Naive thymus-derived CD4-positive, alpha-beta T cell (primary cell): Measurements from ENCODE around the gene CNKSR2. TPM values are rescaled to one million over a fixed set of nuclear protein-coding genes. Genes with fewer than 3 reads are reported as not detected.

Experiments
- ATAC-seq: fragments of 150-1000 bp; cut with Tn5 transposase; 2 replicates; pipeline ENCODE4 v1.10.0; 2021; ENCODE audit warnings: mild to moderate bottlenecking, moderate library complexity
- CTCF ChIA-PET: fragments of 350-600 bp; sonication (Branson Sonifier 250); formaldehyde crosslinking; loops from one replicate; lab custom pipeline; 2021; ENCODE audit warnings: antibody characterized with exemption; lab: Charles Lee
- POLR2A ChIA-PET: fragments of 350-600 bp; sonication (Branson Sonifier 250); formaldehyde crosslinking; loops from one replicate; lab custom pipeline; 2021; ENCODE audit warnings: antibody characterized with exemption, inconsistent platforms; lab: Charles Lee
- DNase-seq, 9 donors: peaks; one replicate each; pipeline versions ENCODE4 v3.0.0 to v3.0.0-alpha.2; 2020 to 2022; ENCODE audit warnings: mixed read lengths in 1 of 9
- H3K27ac ChIP-seq: one replicate; pipeline ENCODE4 v1.7.0; 2013; ENCODE audit warnings: mild to moderate bottlenecking, low read depth, low read length, moderate library complexity
- H3K27me3 ChIP-seq, 2 donors: one replicate each; pipeline ENCODE4 v1.7.0; 2013; ENCODE audit warnings: low read length in 2 of 2, mild to moderate bottlenecking in 2 of 2, moderate library complexity in 2 of 2; ENCODE audit not compliant: control insufficient read depth in 2 of 2, insufficient read depth in 2 of 2
- H3K36me3 ChIP-seq, 3 experiments: 1 replicate in 2 of 3; 2 replicates in 1 of 3; pipeline ENCODE4 v1.7.0; 2013; ENCODE audit warnings: low read length in 3 of 3, mild to moderate bottlenecking in 3 of 3, moderate library complexity in 1 of 3; ENCODE audit not compliant: insufficient read depth in 3 of 3, control insufficient read depth in 2 of 3
- H3K4me1 ChIP-seq, 2 donors: one replicate each; pipeline ENCODE4 v1.7.0; 2013; ENCODE audit warnings: low read length in 2 of 2, mild to moderate bottlenecking in 2 of 2, moderate library complexity in 1 of 2; ENCODE audit not compliant: control insufficient read depth in 2 of 2, insufficient read depth in 2 of 2
- H3K4me3 ChIP-seq: 2 replicates; pipeline ENCODE4 v1.7.0; 2013; ENCODE audit warnings: mild to moderate bottlenecking, low read length
- H3K9me3 ChIP-seq, 3 experiments: 1 replicate in 2 of 3; 2 replicates in 1 of 3; pipeline ENCODE4 v1.7.0; 2013; ENCODE audit warnings: low read length in 3 of 3; ENCODE audit not compliant: control insufficient read depth in 2 of 3
- H3K27ac Mint-ChIP-seq, 9 donors: one replicate each; pipeline ENCODE4 v1.8.0; 2020 to 2022; ENCODE audit warnings: mixed read lengths in 9 of 9, mild to moderate bottlenecking in 8 of 9, moderate library complexity in 5 of 9, inconsistent platforms in 2 of 9
- H3K27me3 Mint-ChIP-seq, 5 donors: one replicate each; pipeline ENCODE4 v1.8.0; 2021 to 2022; ENCODE audit warnings: mixed read lengths in 5 of 5, mild to moderate bottlenecking in 1 of 5
- H3K36me3 Mint-ChIP-seq, 5 donors: one replicate each; pipeline ENCODE4 v1.8.0; 2020 to 2022; ENCODE audit warnings: mixed read lengths in 5 of 5, mild to moderate bottlenecking in 3 of 5, inconsistent platforms in 1 of 5
- H3K4me1 Mint-ChIP-seq, 7 donors: one replicate each; pipeline ENCODE4 v1.8.0; 2020 to 2022; ENCODE audit warnings: mixed read lengths in 7 of 7, mild to moderate bottlenecking in 3 of 7, inconsistent platforms in 1 of 7
- H3K4me3 Mint-ChIP-seq, 10 donors: one replicate each; pipeline ENCODE4 v1.8.0; 2020 to 2022; ENCODE audit warnings: mild to moderate bottlenecking in 10 of 10, mixed read lengths in 10 of 10, moderate library complexity in 6 of 10, inconsistent platforms in 2 of 10
- H3K9me3 Mint-ChIP-seq, 11 donors: one replicate each; pipeline ENCODE4 v1.8.0; 2020 to 2022; ENCODE audit warnings: mixed read lengths in 11 of 11, mild to moderate bottlenecking in 4 of 11, inconsistent platforms in 1 of 11, moderate library complexity in 1 of 11
- intact Hi-C, 2 donors: fragments of 100-400 bp; cut with micrococcal nuclease; formaldehyde crosslinking; loops; one replicate each; pipeline ENCODE4 v1.15.1; 2023
- polyA plus RNA-seq, 2 donors: library from polyadenylated mRNA; unstranded; fragments of 300-500 nt; fragmentation: Illumina TruSeq; gene quantifications; one replicate each; pipeline ENCODE4 v1.2.3, GENCODE V29; 2021
- total RNA-seq, 6 experiments: library from RNA in 5 of 6; stranded (reverse) in 5 of 6; gene quantifications; 1 replicate in 5 of 6; 2 replicates in 1 of 6; pipeline ENCODE4 v1.2.3 and lab custom pipeline; 2021 to 2026

The CNKSR2 gene
- total and polyA plus RNA-seq, 7 experiments from 2014 or later, result 6.3 to 25.3 (median 14.3) TPM

DNA sequence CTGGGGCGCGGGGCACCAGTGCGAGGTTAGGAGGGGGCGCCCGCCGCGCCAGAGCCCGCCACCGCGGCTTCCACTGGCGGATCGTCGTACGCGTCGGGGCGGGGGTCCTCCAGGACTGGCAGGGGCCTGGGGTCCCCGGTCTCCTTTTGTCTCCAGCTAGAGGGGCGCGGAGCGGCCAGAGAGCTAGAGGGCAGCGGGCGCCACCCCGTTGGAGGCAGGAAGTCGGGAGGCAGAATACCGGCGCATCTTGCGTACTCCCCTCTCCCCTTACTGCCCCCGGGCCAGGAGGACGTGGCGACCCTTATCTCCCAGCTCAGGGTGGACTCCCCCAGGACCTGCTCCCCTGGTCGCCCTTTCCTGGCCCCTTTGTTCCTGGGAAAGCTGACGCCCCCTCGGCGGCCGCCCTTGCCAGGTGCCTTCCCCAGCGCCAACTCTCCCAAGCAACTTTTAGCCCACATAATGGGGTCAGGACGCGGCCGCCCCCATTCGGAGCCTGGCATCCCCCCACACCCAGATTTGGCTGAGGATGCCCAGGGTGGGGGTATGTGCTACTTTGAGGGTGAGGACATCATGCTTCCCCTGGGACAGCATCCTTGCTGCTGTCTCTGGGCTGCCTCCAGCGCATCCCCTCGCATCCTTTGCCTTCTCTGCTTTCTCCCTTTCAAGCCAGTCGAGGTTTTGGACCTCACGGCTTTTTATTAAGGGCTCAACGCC, 933 bp downstream of the CNKSR2 start:
- ATAC-seq, result peak; percentile 3
- Histone ChIP-seq H3K4me3 (peak overlapping the region; percentile 62), H3K9me3 (no peaks in the 10 kb centered on the region), H3K36me3 (peaks cover 0 to 11% (median 0%) of the 10 kb centered on the region in 3 experiments), H3K27ac (peak overlapping the region; percentile 70), H3K27me3 (no peaks in the 10 kb centered on the region), H3K4me1 (peaks cover 0 to 12% of the 10 kb centered on the region in 2 donors)
- intact Hi-C loops, result loop anchor here (1.0 to 10.0 kb wide), 14 partner anchors 7 to 1233 kb away; partner anchors contain the start of genes EIF1AX (in 1 of the 2), KLHL34 (in 1 of the 2) and RPS6KA3 (in 1 of the 2)
- Mint-ChIP-seq H3K4me3 (peak overlapping the region; percentile 84 to 95 (median 92)), H3K9me3 (no peaks in the 10 kb centered on the region), H3K4me1 (peaks cover 10 to 46% (median 40%) of the 10 kb centered on the region in 7 donors), H3K27me3 (peaks cover 0 to 14% (median 0%) of the 10 kb centered on the region in 5 donors), H3K36me3 (no peaks in the 10 kb centered on the region), H3K27ac (peak overlapping the region; percentile 55 to 90 (median 80))
- DNase-seq, result peak in 6 of 9 donors; percentile 3 to 17 (median 8)
- CTCF ChIA-PET, result interaction anchor here (0.6 kb wide), 1 partner anchor 1943 kb away, joined by 3 read pairs; no protein-coding TSS in a partner anchor
- POLR2A ChIA-PET, result interaction anchor here (0.9 to 1.7 kb wide), 2 partner anchors 8 to 64 kb away, joined by 3 to 7 read pairs; no protein-coding TSS in a partner anchor

DNA sequence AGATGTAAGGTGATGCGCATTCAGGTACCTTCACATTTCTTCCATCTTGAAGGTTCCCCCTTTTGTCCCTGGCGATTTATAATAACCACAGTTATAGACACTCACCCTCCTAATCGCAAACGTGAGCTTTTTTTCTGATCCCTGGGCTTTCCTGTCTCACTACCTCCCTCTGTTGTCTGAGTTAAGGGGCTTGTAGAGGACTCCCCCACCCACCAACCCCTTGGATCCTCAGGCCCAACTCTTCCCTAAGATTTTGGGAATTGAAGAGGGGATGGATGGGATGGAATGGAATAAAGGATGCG, 1.4 kb downstream of the CNKSR2 start:
- peaks cover 0 to 14% (median 0%) of the 10 kb centered on the region in 5 donors for H3K27me3 Mint-ChIP-seq
- peaks cover 0 to 11% (median 0%) of the 10 kb centered on the region in 3 experiments for H3K36me3 ChIP-seq
- peaks cover 10 to 48% (median 41%) of the 10 kb centered on the region in 7 donors for H3K4me1 Mint-ChIP-seq
- peak overlapping the region in 7 of 9 donors; percentile 39 to 86 (median 73) for H3K27ac Mint-ChIP-seq
- no peaks in the 10 kb centered on the region for H3K9me3 ChIP-seq
- H3K9me3 Mint-ChIP-seq, result no peaks in the 10 kb centered on the region
- ChIA-PET CTCF (interaction anchor here (0.6 kb wide), 1 partner anchor 1942 kb away, joined by 3 read pairs; no protein-coding TSS in a partner anchor), POLR2A (interaction anchor here (1.7 kb wide), 1 partner anchor 63 kb away, joined by 7 read pairs; no protein-coding TSS in a partner anchor)
- H3K36me3 Mint-ChIP-seq, result no peaks in the 10 kb centered on the region
- DNase-seq (peak in 4 of 9 donors; percentile 4 to 18 (median 12)), ATAC-seq (no peak)
- H3K4me3 Mint-ChIP-seq, result peak overlapping the region; percentile 84 to 95 (median 92)
- H3K4me3 ChIP-seq, result peak overlapping the region; percentile 62
- no peak overlapping the region for H3K27ac ChIP-seq
- intact Hi-C loops, result loop anchor here (2.0 to 10.0 kb wide), 10 partner anchors 63 to 1233 kb away; partner anchors contain the start of genes EIF1AX (in 1 of the 2) and RPS6KA3 (in 1 of the 2)
- H3K4me1 ChIP-seq, result peaks cover 0 to 12% of the 10 kb centered on the region in 2 donors
- no peaks in the 10 kb centered on the region for H3K27me3 ChIP-seq

DNA sequence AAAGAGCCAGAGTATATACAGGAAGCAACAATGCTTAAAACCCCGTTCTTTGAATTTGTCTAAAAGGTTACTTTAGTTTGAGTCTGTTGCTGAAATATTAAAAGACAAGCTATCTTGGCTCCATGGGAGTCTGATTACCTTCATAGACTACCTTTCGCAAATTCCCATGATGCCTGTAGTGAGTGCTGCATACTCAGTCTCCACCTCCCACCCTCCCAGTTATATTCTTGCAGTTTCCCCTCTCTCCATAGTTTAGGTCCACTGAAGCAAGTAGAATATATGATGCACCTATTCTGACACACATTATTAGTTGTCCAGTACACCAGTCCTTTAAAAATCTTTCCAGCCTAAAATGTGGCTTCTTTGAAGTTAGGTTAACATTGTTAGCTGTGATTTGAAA, 2.4 kb downstream of the CNKSR2 start:
- intact Hi-C loops, result loop anchor here (5.0 to 10.0 kb wide), 7 partner anchors 106 to 1234 kb away; partner anchors contain the start of genes EIF1AX (in 1 of the 2) and RPS6KA3 (in 1 of the 2)
- H3K9me3 ChIP-seq, result no peaks in the 10 kb centered on the region
- H3K27me3 Mint-ChIP-seq, result peaks cover 0 to 11% (median 0%) of the 10 kb centered on the region in 5 donors
- H3K27ac ChIP-seq, result no peak overlapping the region
- peaks cover 0 to 12% of the 10 kb centered on the region in 2 donors for H3K4me1 ChIP-seq
- peaks cover 0 to 3% (median 0%) of the 10 kb centered on the region in 5 donors for H3K36me3 Mint-ChIP-seq
- H3K4me3 Mint-ChIP-seq, result peak overlapping the region; percentile 84 to 95 (median 92)
- POLR2A ChIA-PET, result interaction anchor here (0.6 kb wide), 1 partner anchor 99 kb away, joined by 3 read pairs; no protein-coding TSS in a partner anchor
- peak overlapping the region in 3 of 9 donors; percentile 38 to 71 (median 68) for H3K27ac Mint-ChIP-seq
- DNase-seq, result no peak
- H3K36me3 ChIP-seq, result peaks cover 0 to 11% (median 0%) of the 10 kb centered on the region in 3 experiments
- H3K4me1 Mint-ChIP-seq, result peaks cover 12 to 57% (median 48%) of the 10 kb centered on the region in 7 donors
- ATAC-seq, result no peak
- H3K27me3 ChIP-seq, result no peaks in the 10 kb centered on the region
- H3K9me3 Mint-ChIP-seq, result no peaks in the 10 kb centered on the region
- no peak overlapping the region for H3K4me3 ChIP-seq
- CTCF ChIA-PET, result interaction anchor here (2.3 kb wide), 1 partner anchor 103 kb away, joined by 6 read pairs; no protein-coding TSS in a partner anchor

GRCh38 chrX:21379991-21380390, 5.8 kb downstream of the CNKSR2 start:
- Mint-ChIP-seq H3K4me1 (peaks cover 12 to 75% (median 60%) of the 10 kb centered on the region in 7 donors), H3K36me3 (peaks cover 0 to 4% (median 0%) of the 10 kb centered on the region in 5 donors), H3K4me3 (peak overlapping the region in 3 of 10 donors; percentile 11 to 32 (median 15)), H3K9me3 (no peaks in the 10 kb centered on the region), H3K27me3 (peaks cover 0 to 4% (median 0%) of the 10 kb centered on the region in 5 donors), H3K27ac (peak overlapping the region in 3 of 9 donors; percentile 3 to 85 (median 41))
- Histone ChIP-seq H3K4me3 (no peak overlapping the region), H3K27me3 (no peaks in the 10 kb centered on the region), H3K9me3 (no peaks in the 10 kb centered on the region), H3K4me1 (peaks cover 0 to 5% of the 10 kb centered on the region in 2 donors), H3K36me3 (peaks cover 0 to under 1% (median 0%) of the 10 kb centered on the region in 3 experiments), H3K27ac (no peak overlapping the region)
- DNase-seq (no peak), ATAC-seq (no peak)
- intact Hi-C loops, result loop anchor here (5.0 to 10.0 kb wide), 7 partner anchors 102 to 1238 kb away; partner anchors contain the start of genes EIF1AX (in 1 of the 2) and RPS6KA3 (in 1 of the 2)
- POLR2A ChIA-PET, result no interaction called here
- CTCF ChIA-PET, result no interaction called here

- H3K4me1 Mint-ChIP-seq, result peaks cover 8 to 60% (median 41%) of the 10 kb centered on the region in 7 donors
- H3K27me3 ChIP-seq, result no peaks in the 10 kb centered on the region
- peak overlapping the region in 3 of 10 donors; percentile 11 to 37 (median 19) for H3K4me3 Mint-ChIP-seq
- intact Hi-C loops, result loop anchor here in 1 of 2 donors (1.0 kb wide), 1 partner anchor 8 kb away; the partner anchor contains the start of gene CNKSR2
- peaks cover 0 to 5% of the 10 kb centered on the region in 2 donors for H3K4me1 ChIP-seq
- no peaks in the 10 kb centered on the region for H3K9me3 ChIP-seq
- H3K36me3 ChIP-seq, result no peaks in the 10 kb centered on the region
- no peak overlapping the region for H3K27ac ChIP-seq
- peaks cover 0 to 4% (median 0%) of the 10 kb centered on the region in 5 donors for H3K36me3 Mint-ChIP-seq
- ChIA-PET POLR2A (no interaction called here), CTCF (no interaction called here)
- H3K27me3 Mint-ChIP-seq, result no peaks in the 10 kb centered on the region
- no peak overlapping the region for H3K4me3 ChIP-seq
- peak in 4 of 9 donors; percentile 1 to 10 (median 8) for DNase-seq
- H3K9me3 Mint-ChIP-seq, result no peaks in the 10 kb centered on the region
- ATAC-seq, result no peak
- H3K27ac Mint-ChIP-seq, result no peak overlapping the region
Observed at GRCh38 chrX:21382715-21383114, 8.5 kb downstream of the CNKSR2 start.

DNA sequence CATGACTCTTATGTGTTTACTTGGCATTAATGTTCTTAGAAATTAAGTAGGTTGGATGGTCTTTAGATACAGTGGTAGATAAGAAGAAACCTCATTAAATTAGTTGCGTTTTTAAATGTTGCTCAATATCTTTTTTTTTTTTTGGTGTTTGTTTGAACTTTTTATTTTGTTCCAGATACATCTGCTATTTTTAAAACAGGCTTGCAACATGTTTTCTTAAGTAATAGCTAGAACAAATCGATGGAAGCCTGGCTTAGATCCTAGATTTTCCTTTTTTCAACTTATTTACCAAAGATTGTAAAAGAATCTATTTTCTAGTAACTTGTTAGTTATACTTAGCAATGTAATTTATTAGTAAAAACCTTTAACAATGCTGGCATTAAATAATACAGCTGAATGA, 9.3 kb downstream of the CNKSR2 start:
- Histone ChIP-seq H3K27ac (no peak overlapping the region), H3K27me3 (no peaks in the 10 kb centered on the region), H3K4me1 (peaks cover 0 to 5% of the 10 kb centered on the region in 2 donors), H3K36me3 (no peaks in the 10 kb centered on the region), H3K4me3 (no peak overlapping the region), H3K9me3 (no peaks in the 10 kb centered on the region)
- ChIA-PET CTCF (interaction anchor here (0.7 kb wide), 1 partner anchor 26 kb away, joined by 4 read pairs; no protein-coding TSS in a partner anchor), POLR2A (interaction anchor here (0.7 kb wide), 1 partner anchor 9 kb away, joined by 3 read pairs; the partner anchor contains the start of gene CNKSR2)
- Mint-ChIP-seq H3K27me3 (no peaks in the 10 kb centered on the region), H3K9me3 (no peaks in the 10 kb centered on the region), H3K4me3 (no peak overlapping the region), H3K4me1 (peaks cover 8 to 56% (median 37%) of the 10 kb centered on the region in 7 donors), H3K36me3 (peaks cover 0 to 8% (median 0%) of the 10 kb centered on the region in 5 donors), H3K27ac (no peak overlapping the region)
- DNase-seq (no peak), ATAC-seq (no peak)
- intact Hi-C loops, result no loop called here
